Measurements from ENCODE around the gene TOX2. TPM values are rescaled to one million over a fixed set of nuclear protein-coding genes. Genes with fewer than 3 reads are reported as not detected.

Gene TOX2
- total and polyA plus RNA-seq, 7 donors = 0.06 to 0.53 (median 0.38) TPM

- no peak for TF ChIP-seq CTCF (IDR thresholded peaks at IDR 0.05)
- 89 to 94% (median 91%) methylated on average over 17 of the region's 17 CpGs for WGBS, 3 donors
- Histone ChIP-seq H3K4me3 (no peak overlapping the region), H3K27ac (no peak overlapping the region), H3K27me3 (ENCODE audit: insufficient read depth in 3 of 3, low read length in 2 of 3) (peaks cover 0 to 5% (median 0%) of the 10 kb centered on the region in 3 donors), H3K4me1 (no peaks in the 10 kb centered on the region), H3K9me3 (no peaks in the 10 kb centered on the region), H3K36me3 (ENCODE audit: insufficient read depth in 1 of 2, low read depth in 1 of 2) (no peaks in the 10 kb centered on the region)
- DNase-seq = peak in 1 of 2 donors; percentile 13
- ATAC-seq = no peak
- intact Hi-C loops (cut with DNase I) = no loop called here
These were observed 150.1 kb downstream of the TOX2 start for GRCh38 chr20:44064501-44065400.

GRCh38 chr20:44065401-44066340 lies 151.0 kb downstream of the TOX2 start:
- H3K9me3 ChIP-seq = no peaks in the 10 kb centered on the region
- ATAC-seq = no peak
- 90 to 94% (median 91%) methylated on average over 20 of the region's 20 CpGs for WGBS, 3 donors
- intact Hi-C loops (cut with DNase I) = no loop called here
- H3K27ac ChIP-seq = no peak overlapping the region
- no peak overlapping the region for H3K4me3 ChIP-seq
- DNase-seq = peak in 1 of 2 donors; percentile 7
- TF ChIP-seq CTCF (IDR thresholded peaks at IDR 0.05) = no peak
- H3K36me3 ChIP-seq (ENCODE audit: insufficient read depth in 1 of 2, low read depth in 1 of 2) = no peaks in the 10 kb centered on the region
- peaks cover 0 to 5% (median 0%) of the 10 kb centered on the region in 3 donors for H3K27me3 ChIP-seq (ENCODE audit: insufficient read depth in 3 of 3, low read length in 2 of 3)
- H3K4me1 ChIP-seq = no peaks in the 10 kb centered on the region

GRCh38 chr20:44066645-44067606 lies 152.3 kb downstream of the TOX2 start:
- H3K9me3 ChIP-seq = no peaks in the 10 kb centered on the region
- peaks cover 0 to 5% (median 0%) of the 10 kb centered on the region in 3 donors for H3K27me3 ChIP-seq (ENCODE audit: insufficient read depth in 3 of 3, low read length in 2 of 3)
- H3K4me1 ChIP-seq = no peaks in the 10 kb centered on the region
- ATAC-seq (no peak), DNase-seq (no peak)
- no peak overlapping the region for H3K4me3 ChIP-seq
- H3K27ac ChIP-seq = no peak overlapping the region
- intact Hi-C loops (cut with DNase I) = no loop called here
- TF ChIP-seq CTCF (IDR thresholded peaks at IDR 0.05) = no peak
- WGBS, 3 donors = 86% methylated on average over 15 of the region's 15 CpGs
- no peaks in the 10 kb centered on the region for H3K36me3 ChIP-seq (ENCODE audit: insufficient read depth in 1 of 2, low read depth in 1 of 2)

- intact Hi-C loops (cut with DNase I) = no loop called here
- Histone ChIP-seq H3K36me3 (ENCODE audit: insufficient read depth in 1 of 2, low read depth in 1 of 2) (no peaks in the 10 kb centered on the region), H3K9me3 (no peaks in the 10 kb centered on the region), H3K4me3 (no peak overlapping the region), H3K27me3 (ENCODE audit: insufficient read depth in 3 of 3, low read length in 2 of 3) (peaks cover 0 to 5% (median 0%) of the 10 kb centered on the region in 3 donors), H3K27ac (no peak overlapping the region), H3K4me1 (no peaks in the 10 kb centered on the region)
- no peak for ATAC-seq
- DNase-seq = no peak
- 90 to 93% (median 92%) methylated on average over 15 of the region's 15 CpGs for WGBS, 3 donors
- TF ChIP-seq CTCF (IDR thresholded peaks at IDR 0.05) = no peak
These were observed 153.0 kb downstream of the TOX2 start for GRCh38 chr20:44067650-44068081.

Data from psoas muscle (tissue), 8 donors.